ENCODE data around the gene SH3RF3.

SH3RF3 gene

DNA sequence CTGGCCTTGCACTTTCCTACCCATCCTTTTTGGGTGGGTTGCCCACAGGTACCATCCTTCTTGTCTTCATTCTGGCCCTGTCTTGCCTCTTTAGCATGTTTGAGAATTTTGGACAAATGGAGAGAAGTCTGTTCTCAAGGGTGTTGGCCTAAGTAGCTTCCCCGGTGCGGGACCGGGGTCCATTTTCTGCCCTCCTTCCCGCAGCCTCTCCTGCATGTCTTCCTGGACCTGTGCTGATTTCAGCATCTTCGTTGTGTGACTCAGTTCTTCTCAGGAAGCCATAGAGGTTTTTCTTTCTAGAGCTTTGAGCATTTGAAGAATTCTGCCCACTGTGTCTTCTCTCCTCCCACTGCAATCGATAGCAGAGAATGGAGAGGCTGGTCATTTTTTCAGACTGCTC, 172.7 kb downstream of the SH3RF3 start:
- Histone ChIP-seq H3K4me1 (ENCODE audit: control insufficient read depth, insufficient read depth, low read length) (no peaks in the 10 kb centered on the region), H3K27ac (ENCODE audit: insufficient read depth, low read depth, low read length, poor library complexity, severe bottlenecking) (no peak overlapping the region), H3K4me3 (ENCODE audit: insufficient read depth, low read depth, low read length) (no peak overlapping the region), H3K27me3 (ENCODE audit: control insufficient read depth, insufficient read depth, low read length, poor library complexity, severe bottlenecking) (no peaks in the 10 kb centered on the region), H3K9me3 (ENCODE audit: control insufficient read depth, low read length) (no peaks in the 10 kb centered on the region), H3K36me3 (ENCODE audit: control insufficient read depth, insufficient read depth, low read length) (no peaks in the 10 kb centered on the region)
- WGBS, 2 experiments = 88 to 96% methylated on average over 6 of the region's 6 CpGs

- Histone ChIP-seq H3K27me3 (ENCODE audit: control insufficient read depth, insufficient read depth, low read length, poor library complexity, severe bottlenecking) (no peaks in the 10 kb centered on the region), H3K36me3 (ENCODE audit: control insufficient read depth, insufficient read depth, low read length) (no peaks in the 10 kb centered on the region), H3K4me3 (ENCODE audit: insufficient read depth, low read depth, low read length) (no peak overlapping the region), H3K27ac (ENCODE audit: insufficient read depth, low read depth, low read length, poor library complexity, severe bottlenecking) (no peak overlapping the region), H3K4me1 (ENCODE audit: control insufficient read depth, insufficient read depth, low read length) (no peaks in the 10 kb centered on the region), H3K9me3 (ENCODE audit: control insufficient read depth, low read length) (no peaks in the 10 kb centered on the region)
- WGBS, 2 experiments = 93 to 96% methylated on average over 6 of the region's 6 CpGs
Observed at GRCh38 chr2:109302319-109302718, 173.3 kb downstream of the SH3RF3 start.

DNA sequence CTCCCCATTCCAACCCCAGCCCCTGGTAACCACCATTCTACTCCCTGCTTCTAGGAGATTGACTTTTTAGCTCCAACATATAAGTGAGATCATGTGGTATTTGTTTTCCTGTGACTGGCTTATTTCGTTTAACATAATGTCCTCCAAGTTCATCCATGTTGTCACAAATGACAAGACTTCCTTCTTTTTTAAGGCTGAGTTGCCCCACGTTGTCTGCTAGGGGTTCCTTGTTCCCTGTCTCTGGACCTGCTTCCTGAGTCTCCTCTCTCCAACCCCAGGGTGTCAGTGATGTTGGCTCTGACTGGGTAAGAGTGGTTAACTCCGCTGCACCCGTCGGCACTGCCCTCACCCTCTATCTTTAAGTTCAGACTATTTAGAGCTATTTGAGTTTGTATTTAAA, 175.2 kb downstream of the SH3RF3 start:
- Histone ChIP-seq H3K27ac (ENCODE audit: insufficient read depth, low read depth, low read length, poor library complexity, severe bottlenecking) (no peak overlapping the region), H3K36me3 (ENCODE audit: control insufficient read depth, insufficient read depth, low read length) (no peaks in the 10 kb centered on the region), H3K4me3 (ENCODE audit: insufficient read depth, low read depth, low read length) (no peak overlapping the region), H3K27me3 (ENCODE audit: control insufficient read depth, insufficient read depth, low read length, poor library complexity, severe bottlenecking) (no peaks in the 10 kb centered on the region), H3K4me1 (ENCODE audit: control insufficient read depth, insufficient read depth, low read length) (no peaks in the 10 kb centered on the region), H3K9me3 (ENCODE audit: control insufficient read depth, low read length) (no peaks in the 10 kb centered on the region)
- 67 to 86% methylated on average over 2 to 5 of the region's 5 CpGs for WGBS, 2 experiments

- H3K9me3 ChIP-seq (ENCODE audit: control insufficient read depth, low read length) = no peaks in the 10 kb centered on the region
- no peaks in the 10 kb centered on the region for H3K4me1 ChIP-seq (ENCODE audit: control insufficient read depth, insufficient read depth, low read length)
- 88 to 90% methylated on average over 13 of the region's 13 CpGs for WGBS, 2 experiments
- no peak overlapping the region for H3K27ac ChIP-seq (ENCODE audit: insufficient read depth, low read depth, low read length, poor library complexity, severe bottlenecking)
- H3K4me3 ChIP-seq (ENCODE audit: insufficient read depth, low read depth, low read length) = no peak overlapping the region
- no peaks in the 10 kb centered on the region for H3K36me3 ChIP-seq (ENCODE audit: control insufficient read depth, insufficient read depth, low read length)
- H3K27me3 ChIP-seq (ENCODE audit: control insufficient read depth, insufficient read depth, low read length, poor library complexity, severe bottlenecking) = no peaks in the 10 kb centered on the region
Observed at GRCh38 chr2:109304731-109305470, 175.9 kb downstream of the SH3RF3 start.

- WGBS, 2 experiments = 88% methylated on average over 15 of the region's 15 CpGs
- H3K9me3 ChIP-seq (ENCODE audit: control insufficient read depth, low read length) = no peaks in the 10 kb centered on the region
- H3K36me3 ChIP-seq (ENCODE audit: control insufficient read depth, insufficient read depth, low read length) = no peaks in the 10 kb centered on the region
- no peaks in the 10 kb centered on the region for H3K4me1 ChIP-seq (ENCODE audit: control insufficient read depth, insufficient read depth, low read length)
- H3K27ac ChIP-seq (ENCODE audit: insufficient read depth, low read depth, low read length, poor library complexity, severe bottlenecking) = no peak overlapping the region
- H3K27me3 ChIP-seq (ENCODE audit: control insufficient read depth, insufficient read depth, low read length, poor library complexity, severe bottlenecking) = no peaks in the 10 kb centered on the region
- H3K4me3 ChIP-seq (ENCODE audit: insufficient read depth, low read depth, low read length) = no peak overlapping the region
Observed at GRCh38 chr2:109305490-109306167, 176.6 kb downstream of the SH3RF3 start.

GRCh38 chr2:109306190-109306589, 177.2 kb downstream of the SH3RF3 start:
- H3K9me3 ChIP-seq (ENCODE audit: control insufficient read depth, low read length) = no peaks in the 10 kb centered on the region
- 75 to 77% methylated on average over 10 of the region's 10 CpGs for WGBS, 2 experiments
- H3K36me3 ChIP-seq (ENCODE audit: control insufficient read depth, insufficient read depth, low read length) = no peaks in the 10 kb centered on the region
- H3K4me3 ChIP-seq (ENCODE audit: insufficient read depth, low read depth, low read length) = no peak overlapping the region
- H3K27ac ChIP-seq (ENCODE audit: insufficient read depth, low read depth, low read length, poor library complexity, severe bottlenecking) = no peak overlapping the region
- H3K4me1 ChIP-seq (ENCODE audit: control insufficient read depth, insufficient read depth, low read length) = no peaks in the 10 kb centered on the region
- H3K27me3 ChIP-seq (ENCODE audit: control insufficient read depth, insufficient read depth, low read length, poor library complexity, severe bottlenecking) = no peaks in the 10 kb centered on the region

DNA sequence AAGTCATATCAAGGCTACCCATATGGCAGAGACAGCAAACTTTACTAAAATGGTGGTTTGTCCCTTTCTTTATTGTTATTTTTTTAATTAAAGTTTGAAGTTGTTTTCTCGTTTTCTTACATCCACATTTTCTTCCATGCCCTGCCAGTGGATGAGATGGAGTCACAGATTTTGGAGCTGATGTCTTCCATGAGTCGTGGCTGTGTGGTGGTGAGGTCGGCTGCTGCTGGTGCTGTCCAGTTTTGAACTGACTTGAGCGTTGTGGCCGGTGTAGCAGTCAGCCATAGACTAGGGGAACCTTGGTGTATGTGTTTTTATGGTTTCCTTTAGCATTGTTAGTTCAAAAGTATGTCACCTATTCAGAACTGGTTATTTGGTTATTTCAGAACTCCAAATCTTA, 182.8 kb downstream of the SH3RF3 start:
- Histone ChIP-seq H3K4me1 (ENCODE audit: control insufficient read depth, insufficient read depth, low read length) (no peaks in the 10 kb centered on the region), H3K4me3 (ENCODE audit: insufficient read depth, low read depth, low read length) (no peak overlapping the region), H3K36me3 (ENCODE audit: control insufficient read depth, insufficient read depth, low read length) (no peaks in the 10 kb centered on the region), H3K9me3 (ENCODE audit: control insufficient read depth, low read length) (no peaks in the 10 kb centered on the region), H3K27me3 (ENCODE audit: control insufficient read depth, insufficient read depth, low read length, poor library complexity, severe bottlenecking) (no peaks in the 10 kb centered on the region), H3K27ac (ENCODE audit: insufficient read depth, low read depth, low read length, poor library complexity, severe bottlenecking) (no peak overlapping the region)
- WGBS, 2 experiments = 94 to 95% methylated on average over 4 to 5 of the region's 5 CpGs

DNA sequence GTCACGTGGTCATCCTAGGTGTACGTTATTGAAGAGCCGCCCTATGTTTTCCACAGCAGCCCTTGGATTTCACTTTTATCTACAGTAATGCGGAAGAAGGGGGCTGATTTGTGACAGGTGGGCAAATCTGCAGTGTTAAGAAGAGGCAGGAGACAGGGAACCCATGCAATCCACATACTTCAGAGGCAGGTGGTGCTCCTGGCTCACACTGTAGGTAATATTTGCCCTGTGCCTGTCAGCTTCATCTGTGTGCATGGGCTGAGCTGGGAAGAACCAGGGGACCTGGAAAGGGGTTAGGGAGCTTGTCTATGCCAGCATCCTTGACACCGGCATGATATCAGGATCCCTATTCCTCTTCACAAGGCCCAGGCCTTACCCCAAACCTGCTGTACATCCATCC, 183.9 kb downstream of the SH3RF3 start:
- Histone ChIP-seq H3K4me3 (ENCODE audit: insufficient read depth, low read depth, low read length) (no peak overlapping the region), H3K27ac (ENCODE audit: insufficient read depth, low read depth, low read length, poor library complexity, severe bottlenecking) (no peak overlapping the region), H3K27me3 (ENCODE audit: control insufficient read depth, insufficient read depth, low read length, poor library complexity, severe bottlenecking) (no peaks in the 10 kb centered on the region), H3K36me3 (ENCODE audit: control insufficient read depth, insufficient read depth, low read length) (no peaks in the 10 kb centered on the region), H3K4me1 (ENCODE audit: control insufficient read depth, insufficient read depth, low read length) (peaks cover under 1% of the 10 kb centered on the region), H3K9me3 (ENCODE audit: control insufficient read depth, low read length) (no peaks in the 10 kb centered on the region)
- 80 to 84% methylated on average over 5 of the region's 5 CpGs for WGBS, 2 experiments

- Histone ChIP-seq H3K36me3 (ENCODE audit: control insufficient read depth, insufficient read depth, low read length) (no peaks in the 10 kb centered on the region), H3K4me3 (ENCODE audit: insufficient read depth, low read depth, low read length) (no peak overlapping the region), H3K4me1 (ENCODE audit: control insufficient read depth, insufficient read depth, low read length) (peaks cover 5% of the 10 kb centered on the region), H3K27ac (ENCODE audit: insufficient read depth, low read depth, low read length, poor library complexity, severe bottlenecking) (no peak overlapping the region), H3K27me3 (ENCODE audit: control insufficient read depth, insufficient read depth, low read length, poor library complexity, severe bottlenecking) (no peaks in the 10 kb centered on the region), H3K9me3 (ENCODE audit: control insufficient read depth, low read length) (no peaks in the 10 kb centered on the region)
- WGBS, 2 experiments = 91 to 95% methylated on average over 4 of the region's 4 CpGs
Observed at GRCh38 chr2:109313343-109313742, 184.3 kb downstream of the SH3RF3 start.

- 66 to 73% methylated on average over 2 of the region's 2 CpGs for WGBS, 2 experiments
- Histone ChIP-seq H3K9me3 (ENCODE audit: control insufficient read depth, low read length) (no peaks in the 10 kb centered on the region), H3K27ac (ENCODE audit: insufficient read depth, low read depth, low read length, poor library complexity, severe bottlenecking) (no peak overlapping the region)
Observed at GRCh38 chr2:109316091-109316490, 187.1 kb downstream of the SH3RF3 start.

More at GRCh38 chr2:109316091-109316490, 187.1 kb downstream of the SH3RF3 start:
- no peaks in the 10 kb centered on the region for H3K27me3 ChIP-seq (ENCODE audit: control insufficient read depth, insufficient read depth, low read length, poor library complexity, severe bottlenecking)
- H3K36me3 ChIP-seq (ENCODE audit: control insufficient read depth, insufficient read depth, low read length) = no peaks in the 10 kb centered on the region
- no peak overlapping the region for H3K4me3 ChIP-seq (ENCODE audit: insufficient read depth, low read depth, low read length)
- peaks cover 5% of the 10 kb centered on the region for H3K4me1 ChIP-seq (ENCODE audit: control insufficient read depth, insufficient read depth, low read length)
